ENCODE data around the gene ANXA11.

Gene ANXA11

GRCh38 chr10:80196950-80197315, 8.4 kb downstream of the ANXA11 start:
- H3K9me3 ChIP-seq (ENCODE audit: control insufficient read depth, insufficient read depth, low read length): peaks cover 8% of the 10 kb centered on the region; the same call in 1 of the 2 replicates
- H3K4me2 ChIP-seq (ENCODE audit: low read length): no peak overlapping the region
- TF ChIP-seq, protein P1, sequence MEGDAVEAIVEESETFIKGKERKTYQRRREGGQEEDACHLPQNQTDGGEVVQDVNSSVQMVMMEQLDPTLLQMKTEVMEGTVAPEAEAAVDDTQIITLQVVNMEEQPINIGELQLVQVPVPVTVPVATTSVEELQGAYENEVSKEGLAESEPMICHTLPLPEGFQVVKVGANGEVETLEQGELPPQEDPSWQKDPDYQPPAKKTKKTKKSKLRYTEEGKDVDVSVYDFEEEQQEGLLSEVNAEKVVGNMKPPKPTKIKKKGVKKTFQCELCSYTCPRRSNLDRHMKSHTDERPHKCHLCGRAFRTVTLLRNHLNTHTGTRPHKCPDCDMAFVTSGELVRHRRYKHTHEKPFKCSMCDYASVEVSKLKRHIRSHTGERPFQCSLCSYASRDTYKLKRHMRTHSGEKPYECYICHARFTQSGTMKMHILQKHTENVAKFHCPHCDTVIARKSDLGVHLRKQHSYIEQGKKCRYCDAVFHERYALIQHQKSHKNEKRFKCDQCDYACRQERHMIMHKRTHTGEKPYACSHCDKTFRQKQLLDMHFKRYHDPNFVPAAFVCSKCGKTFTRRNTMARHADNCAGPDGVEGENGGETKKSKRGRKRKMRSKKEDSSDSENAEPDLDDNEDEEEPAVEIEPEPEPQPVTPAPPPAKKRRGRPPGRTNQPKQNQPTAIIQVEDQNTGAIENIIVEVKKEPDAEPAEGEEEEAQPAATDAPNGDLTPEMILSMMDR (IDR thresholded peaks at IDR 0.05; ENCODE audit: low read depth, low read length, poor library complexity, severe bottlenecking): no peak
- TF ChIP-seq EZH2phosphoT487 (IDR thresholded peaks at IDR 0.05; ENCODE audit: borderline replicate concordance, low read length): no peak
- no peak overlapping the region for H3K4me3 ChIP-seq (ENCODE audit: low read length)
- no peaks in the 10 kb centered on the region for H3F3A ChIP-seq (ENCODE audit: control insufficient read depth, insufficient read depth)
- H3K9me2 ChIP-seq (replicated peaks; ENCODE audit: control insufficient read depth, low read length): no peaks in the 10 kb centered on the region
- peaks cover 38% of the 10 kb centered on the region for H3K36me3 ChIP-seq (ENCODE audit: control insufficient read depth, low read length)
- H3K27ac ChIP-seq (ENCODE audit: low read depth, low read length): no peak overlapping the region
- H3K79me2 ChIP-seq (ENCODE audit: control insufficient read depth, low read length): peaks cover 99% of the 10 kb centered on the region
- no peaks in the 10 kb centered on the region; the same call in 1 of the 2 replicates for H4K20me1 ChIP-seq (ENCODE audit: control insufficient read depth, insufficient read depth, low read depth, low read length)
- H3K4me1 ChIP-seq (ENCODE audit: control insufficient read depth, low read length): peaks cover 12% of the 10 kb centered on the region
- no peaks in the 10 kb centered on the region for H3K27me3 ChIP-seq (ENCODE audit: control insufficient read depth, low read length)

- Histone ChIP-seq H3K4me3 (ENCODE audit: low read length) (no peak overlapping the region), H3F3A (ENCODE audit: control insufficient read depth, insufficient read depth) (no peaks in the 10 kb centered on the region)
Observed at GRCh38 chr10:80196270-80196949, 8.9 kb downstream of the ANXA11 start.

DNA sequence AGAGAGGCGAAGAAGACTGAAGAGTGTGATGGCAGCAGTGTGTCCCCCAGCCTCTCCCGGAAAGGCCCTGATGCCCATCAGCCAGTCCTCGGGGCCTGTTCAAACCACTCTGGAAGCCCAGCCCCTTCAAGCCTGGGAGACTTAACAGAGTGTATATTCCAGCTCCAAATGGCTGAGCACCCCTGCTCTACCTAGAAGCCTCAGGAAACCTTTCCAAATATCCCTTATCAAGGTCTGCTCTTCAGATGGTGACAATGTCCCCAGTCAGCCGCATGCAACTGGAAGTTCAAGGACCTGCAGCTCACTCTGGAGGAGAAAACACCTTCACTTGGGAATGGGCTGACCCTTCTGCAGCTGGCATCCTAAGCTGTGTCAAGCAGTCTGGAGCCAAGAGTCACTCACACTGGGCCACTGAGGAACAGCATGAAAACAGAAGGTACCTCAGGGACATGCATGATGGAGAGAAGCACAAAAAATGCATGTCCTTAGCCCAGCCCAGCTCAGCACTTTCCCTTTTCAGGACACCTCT, 10.2 kb downstream of the ANXA11 start:
- H3K79me2 ChIP-seq (ENCODE audit: control insufficient read depth, low read length): peaks cover 98% of the 10 kb centered on the region
- TF ChIP-seq EZH2phosphoT487 (IDR thresholded peaks at IDR 0.05; ENCODE audit: borderline replicate concordance, low read length): no peak
- TF ChIP-seq, protein P1 (IDR thresholded peaks at IDR 0.05; ENCODE audit: low read depth, low read length, poor library complexity, severe bottlenecking): no peak
- H3K4me3 ChIP-seq (ENCODE audit: low read length): no peak overlapping the region
- peaks cover 8% of the 10 kb centered on the region; the same call in 1 of the 2 replicates for H3K9me3 ChIP-seq (ENCODE audit: control insufficient read depth, insufficient read depth, low read length)
- no peaks in the 10 kb centered on the region for H3K9me2 ChIP-seq (replicated peaks; ENCODE audit: control insufficient read depth, low read length)
- peaks cover 28% of the 10 kb centered on the region for H3K36me3 ChIP-seq (ENCODE audit: control insufficient read depth, low read length)
- H4K20me1 ChIP-seq (ENCODE audit: control insufficient read depth, insufficient read depth, low read depth, low read length): no peaks in the 10 kb centered on the region
- H3K27ac ChIP-seq (ENCODE audit: low read depth, low read length): no peak overlapping the region
- peaks cover 9% of the 10 kb centered on the region for H3K4me1 ChIP-seq (ENCODE audit: control insufficient read depth, low read length)
- H3F3A ChIP-seq (ENCODE audit: control insufficient read depth, insufficient read depth): no peaks in the 10 kb centered on the region
- H3K27me3 ChIP-seq (ENCODE audit: control insufficient read depth, low read length): no peaks in the 10 kb centered on the region
- H3K4me2 ChIP-seq (ENCODE audit: low read length): no peak overlapping the region

More at GRCh38 chr10:80196270-80196949, 8.9 kb downstream of the ANXA11 start:
- Histone ChIP-seq H3K36me3 (ENCODE audit: control insufficient read depth, low read length) (peaks cover 34% of the 10 kb centered on the region), H4K20me1 (ENCODE audit: control insufficient read depth, insufficient read depth, low read depth, low read length) (no peaks in the 10 kb centered on the region), H3K4me2 (ENCODE audit: low read length) (no peak overlapping the region), H3K4me1 (ENCODE audit: control insufficient read depth, low read length) (peaks cover 9% of the 10 kb centered on the region), H3K79me2 (ENCODE audit: control insufficient read depth, low read length) (peaks cover 99% of the 10 kb centered on the region), H3K9me2 (replicated peaks; ENCODE audit: control insufficient read depth, low read length) (no peaks in the 10 kb centered on the region), H3K27me3 (ENCODE audit: control insufficient read depth, low read length) (no peaks in the 10 kb centered on the region), H3K9me3 (ENCODE audit: control insufficient read depth, insufficient read depth, low read length) (peaks cover 8% of the 10 kb centered on the region; the same call in 1 of the 2 replicates), H3K27ac (ENCODE audit: low read depth, low read length) (no peak overlapping the region)
- TF ChIP-seq, protein P1 (IDR thresholded peaks at IDR 0.05; ENCODE audit: low read depth, low read length, poor library complexity, severe bottlenecking): no peak

Measured in DOHH2 (cell line).